Measurements from ENCODE around the gene CLNK. TPM values are rescaled to one million over a fixed set of nuclear protein-coding genes. Genes with fewer than 3 reads are reported as not detected.

The CLNK gene
- total RNA-seq, 2 experiments from 2014 or later, result 2.0 TPM; not detected in 1

- POLR2A ChIA-PET, result interaction anchor here (0.9 kb wide), 1 partner anchor 35 kb away, joined by 3 read pairs; no protein-coding TSS in a partner anchor
- H3K9me2 ChIP-seq (ENCODE audit: insufficient read depth, low read length), result no peaks in the 10 kb centered on the region
- no peaks in the 10 kb centered on the region for H3K9me3 ChIP-seq (ENCODE audit: low read length)
- H3K4me1 ChIP-seq (ENCODE audit: insufficient read depth, low read length, poor library complexity, severe bottlenecking), result no peaks in the 10 kb centered on the region
- TF ChIP-seq CTCF (conservative IDR thresholded peaks at IDR 0.05; ENCODE audit: low read length), result no peak
- no peak for TF ChIP-seq EZH2phosphoT487 (IDR thresholded peaks at IDR 0.05; ENCODE audit: borderline replicate concordance, low read depth, low read length)
- no peaks in the 10 kb centered on the region for H3K79me2 ChIP-seq (ENCODE audit: insufficient read depth, low read depth, low read length)
- no peaks in the 10 kb centered on the region for H3K36me3 ChIP-seq (ENCODE audit: insufficient read depth, low read length)
- no peak overlapping the region for H3K4me2 ChIP-seq (ENCODE audit: low read length)
- no peak for DNase-seq (ENCODE audit: low spot score)
- no peak overlapping the region for H3K4me3 ChIP-seq (ENCODE audit: low read depth, low read length, poor library complexity, severe bottlenecking)
- BruUV-seq (replicated peaks), result no TSS peak
- H2AFZ ChIP-seq (ENCODE audit: low read length), result no peak overlapping the region
- CTCF ChIA-PET (ENCODE audit: unreplicated experiment), result no interaction called here
- H4K20me1 ChIP-seq (ENCODE audit: insufficient read depth, low read length), result no peaks in the 10 kb centered on the region
- intact Hi-C loops (cut with micrococcal nuclease; ENCODE audit: unreplicated experiment), result no loop called here
- H3K27ac ChIP-seq (ENCODE audit: low read depth, low read length, poor library complexity, severe bottlenecking), result no peak overlapping the region
These were observed 43.9 kb downstream of the CLNK start for GRCh38 chr4:10640561-10641201.

- Histone ChIP-seq H3K9me2 (ENCODE audit: insufficient read depth, low read length) (no peaks in the 10 kb centered on the region), H3K79me2 (ENCODE audit: insufficient read depth, low read depth, low read length) (no peaks in the 10 kb centered on the region), H3K27ac (ENCODE audit: low read depth, low read length, poor library complexity, severe bottlenecking) (no peak overlapping the region), H3K36me3 (ENCODE audit: insufficient read depth, low read length) (no peaks in the 10 kb centered on the region), H3K4me2 (ENCODE audit: low read length) (no peak overlapping the region), H3K4me3 (ENCODE audit: low read depth, low read length, poor library complexity, severe bottlenecking) (no peak overlapping the region), H3K9me3 (ENCODE audit: low read length) (no peaks in the 10 kb centered on the region), H4K20me1 (ENCODE audit: insufficient read depth, low read length) (no peaks in the 10 kb centered on the region), H3K4me1 (ENCODE audit: insufficient read depth, low read length, poor library complexity, severe bottlenecking) (no peaks in the 10 kb centered on the region), H2AFZ (ENCODE audit: low read length) (no peak overlapping the region)
- intact Hi-C loops (cut with micrococcal nuclease; ENCODE audit: unreplicated experiment), result no loop called here
- TF ChIP-seq CTCF (conservative IDR thresholded peaks at IDR 0.05; ENCODE audit: low read length) (no peak), EZH2phosphoT487 (IDR thresholded peaks at IDR 0.05; ENCODE audit: borderline replicate concordance, low read depth, low read length) (no peak)
- BruUV-seq (replicated peaks), result no TSS peak
- no peak for DNase-seq (ENCODE audit: low spot score)
- ChIA-PET POLR2A (no interaction called here), CTCF (ENCODE audit: unreplicated experiment) (no interaction called here)
These were observed 44.9 kb downstream of the CLNK start for GRCh38 chr4:10639664-10640063.

GRCh38 chr4:10639100-10639499 lies 45.5 kb downstream of the CLNK start:
- BruUV-seq (replicated peaks), result no TSS peak
- H3K4me1 ChIP-seq (ENCODE audit: insufficient read depth, low read length, poor library complexity, severe bottlenecking), result no peaks in the 10 kb centered on the region
- DNase-seq (ENCODE audit: low spot score), result no peak
- H3K79me2 ChIP-seq (ENCODE audit: insufficient read depth, low read depth, low read length), result no peaks in the 10 kb centered on the region
- H3K9me3 ChIP-seq (ENCODE audit: low read length), result no peaks in the 10 kb centered on the region
- no peak overlapping the region for H3K27ac ChIP-seq (ENCODE audit: low read depth, low read length, poor library complexity, severe bottlenecking)
- H3K4me2 ChIP-seq (ENCODE audit: low read length), result no peak overlapping the region
- TF ChIP-seq CTCF (conservative IDR thresholded peaks at IDR 0.05; ENCODE audit: low read length) (no peak), EZH2phosphoT487 (IDR thresholded peaks at IDR 0.05; ENCODE audit: borderline replicate concordance, low read depth, low read length) (no peak)
- ChIA-PET POLR2A (no interaction called here), CTCF (ENCODE audit: unreplicated experiment) (no interaction called here)
- H3K9me2 ChIP-seq (ENCODE audit: insufficient read depth, low read length), result no peaks in the 10 kb centered on the region
- no peak overlapping the region for H2AFZ ChIP-seq (ENCODE audit: low read length)
- no peaks in the 10 kb centered on the region for H4K20me1 ChIP-seq (ENCODE audit: insufficient read depth, low read length)
- intact Hi-C loops (cut with micrococcal nuclease; ENCODE audit: unreplicated experiment), result no loop called here
- H3K4me3 ChIP-seq (ENCODE audit: low read depth, low read length, poor library complexity, severe bottlenecking), result no peak overlapping the region
- no peaks in the 10 kb centered on the region for H3K36me3 ChIP-seq (ENCODE audit: insufficient read depth, low read length)

All from OCI-LY7 (cell line).